NCI-H1105 (cell line): ENCODE measurements around the gene MARS1.

Experiments used
- DNase-seq: peaks from one replicate; lab custom pipeline; 2025; lab: John Stamatoyannopoulos, UW

The MARS1 gene

GRCh38 chr12:57473392-57473791 is 14.5 kb upstream of the MARS1 start:
- DNase-seq: no peak

- DNase-seq: no peak
These were observed 14.0 kb upstream of the MARS1 start for GRCh38 chr12:57473886-57474285.

- DNase-seq: no peak
These were observed 13.4 kb upstream of the MARS1 start for GRCh38 chr12:57474430-57474829.

GRCh38 chr12:57474862-57475261 is 13.0 kb upstream of the MARS1 start:
- DNase-seq: peak; percentile 27

GRCh38 chr12:57475271-57476161 is 12.4 kb upstream of the MARS1 start:
- DNase-seq: no peak

GRCh38 chr12:57476162-57476992 is 11.5 kb upstream of the MARS1 start:
- DNase-seq: no peak

GRCh38 chr12:57476993-57477709 is 10.7 kb upstream of the MARS1 start:
- no peak for DNase-seq

GRCh38 chr12:57477710-57478681 is 9.9 kb upstream of the MARS1 start:
- DNase-seq: no peak

GRCh38 chr12:57479043-57479375 is 8.9 kb upstream of the MARS1 start:
- no peak for DNase-seq

- DNase-seq: no peak
These were observed 8.3 kb upstream of the MARS1 start, which contains the start of gene ARHGAP9 for GRCh38 chr12:57479376-57480115. Gene ARHGAP9, minus strand, starts transcription at chr12:57479866. Its CDS starts 460 bp downstream, at chr12:57479406.

GRCh38 chr12:57481671-57482070 is 6.2 kb upstream of the MARS1 start:
- DNase-seq: no peak

- DNase-seq: no peak
These were observed 4.4 kb upstream of the MARS1 start for GRCh38 chr12:57483466-57483865.

- DNase-seq: no peak
These were observed 2.2 kb upstream of the MARS1 start for GRCh38 chr12:57485695-57486094.

GRCh38 chr12:57487055-57487596 is 742 bp upstream of the MARS1 start:
- no peak for DNase-seq

GRCh38 chr12:57488402-57489156 is 711 bp downstream of the MARS1 start:
- DNase-seq: no peak

GRCh38 chr12:57489157-57489641 is 1.3 kb downstream of the MARS1 start:
- no peak for DNase-seq

- DNase-seq: no peak
These were observed 2.3 kb downstream of the MARS1 start for GRCh38 chr12:57490126-57490525.

GRCh38 chr12:57491393-57492280 is 3.8 kb downstream of the MARS1 start:
- no peak for DNase-seq
